ENCODE measurements around the gene ICOSLG. TPM values are rescaled to one million over a fixed set of nuclear protein-coding genes. Genes with fewer than 3 reads are reported as not detected.
"Not testable (repeated sequence)": the region's sequence is repeated elsewhere in the genome, so short reads cannot be mapped to it uniquely, and the experiment has no call there.

Gene ICOSLG
- polyA plus RNA-seq, result 1.7 to 2.2 TPM (median 1.8 TPM) in 3 replicates
- polyA plus RNA-seq (2011; ENCODE audit: low read depth), result 1.4 TPM
- polyA plus RNA-seq (2011; cell fraction: cytosol; rRNA removed), result 0.47 and 0.60 TPM in 2 replicates
- polyA plus RNA-seq (2011; cell fraction: nucleus; rRNA removed), result 4.0 and 4.8 TPM in 2 replicates
- 1.1 and 3.8 TPM in 2 replicates for polyA plus RNA-seq (2012; ENCODE audit: low replicate concordance)
- polyA minus RNA-seq, result 0.67 to 2.9 TPM (median 0.79 TPM) in 3 replicates
- polyA minus RNA-seq (2011; cell fraction: cytosol; rRNA and poly(A)+ RNA removed), result 0.58 TPM
- 2.5 and 3.9 TPM in 2 replicates for polyA minus RNA-seq (2011; cell fraction: nucleus; rRNA and poly(A)+ RNA removed)

- H3K9ac ChIP-seq (ENCODE audit: control insufficient read depth, extremely low read depth, insufficient read depth, low read length); H3K4me2 ChIP-seq (ENCODE audit: control insufficient read depth, extremely low read depth, insufficient read depth, low read depth, low read length); H2AFZ ChIP-seq (ENCODE audit: control insufficient read depth, low read length); dilution Hi-C loops (cut with MboI; ENCODE audit: extremely low pct_ligation_motif_present, low sequenced_read_pairs); H3K9me3 ChIP-seq (ENCODE audit: control insufficient read depth, low read depth, low read length); H3K79me2 ChIP-seq (ENCODE audit: control insufficient read depth, insufficient read depth, low read length); H3K4me3 ChIP-seq (ENCODE audit: control insufficient read depth in 2 of 3, extremely low read depth in 1 of 3, insufficient read depth in 2 of 3, low read depth in 1 of 3, low read length in 3 of 3); H3K9me1 ChIP-seq (ENCODE audit: control insufficient read depth, extremely low read depth, insufficient read depth, low read length); H3K27me3 ChIP-seq (ENCODE audit: control insufficient read depth, extremely low read depth, insufficient read depth, low read length); H3K36me3 ChIP-seq (ENCODE audit: control insufficient read depth in 2 of 2, extremely low read depth in 1 of 2, insufficient read depth in 2 of 2, low read length in 2 of 2); H4K20me1 ChIP-seq (ENCODE audit: control insufficient read depth, extremely low read depth, insufficient read depth, low read length); H3K27ac ChIP-seq (ENCODE audit: control insufficient read depth, insufficient read depth, low read length); H3K4me1 ChIP-seq (ENCODE audit: control insufficient read depth, extremely low read depth, insufficient read depth, low read length); FAIRE-seq; DNase-seq (ENCODE audit: low read depth, low spot score): not testable (repeated sequence)
Observed at GRCh38 chr21:44240842-44241241, at the start of gene ICOSLG. ICOSLG (minus strand) TSS chr21:44240943; CDS start chr21:44240817, 126 bp downstream.

DNA sequence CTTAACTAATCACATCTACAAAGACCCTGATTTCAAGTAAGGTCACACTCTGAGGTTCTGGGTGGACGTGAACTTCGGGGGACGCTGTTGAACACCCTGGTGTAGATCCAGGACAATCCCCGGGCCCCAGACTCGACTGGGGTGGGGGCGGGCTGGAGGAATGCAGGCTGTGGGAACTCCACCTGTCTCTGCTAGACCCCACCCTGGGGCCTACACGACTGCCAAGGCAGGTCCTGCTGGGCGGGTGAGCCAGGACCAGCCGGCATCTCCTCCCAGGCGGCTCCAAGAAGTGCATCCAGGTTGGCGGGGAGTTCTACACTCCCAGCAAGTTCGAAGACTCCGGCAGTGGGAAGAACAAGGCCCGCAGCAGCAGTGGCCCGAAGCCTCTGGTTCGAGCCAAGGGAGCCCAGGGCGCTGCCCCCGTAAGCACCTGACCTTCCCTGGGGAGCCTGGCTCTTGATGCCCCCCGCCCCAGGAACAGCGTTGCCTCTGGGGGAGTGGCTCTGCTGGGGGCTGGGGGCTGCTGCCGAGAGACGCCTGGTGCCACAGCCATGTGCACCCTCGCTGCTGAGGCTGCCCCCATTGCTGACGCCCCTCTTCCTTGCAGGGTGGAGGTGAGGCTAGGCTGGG is 48.8 kb upstream of the ICOSLG start:
- dilution Hi-C loops (cut with MboI; ENCODE audit: extremely low pct_ligation_motif_present, low sequenced_read_pairs), result no loop called here
- Histone ChIP-seq H3K4me1 (ENCODE audit: control insufficient read depth, extremely low read depth, insufficient read depth, low read length) (no peaks in the 10 kb centered on the region), H3K36me3 (ENCODE audit: control insufficient read depth in 2 of 2, extremely low read depth in 1 of 2, insufficient read depth in 2 of 2, low read length in 2 of 2) (no peaks in the 10 kb centered on the region), H3K9me3 (ENCODE audit: control insufficient read depth, low read depth, low read length) (no peaks in the 10 kb centered on the region), H4K20me1 (ENCODE audit: control insufficient read depth, extremely low read depth, insufficient read depth, low read length) (peaks cover 3% of the 10 kb centered on the region), H3K9ac (ENCODE audit: control insufficient read depth, extremely low read depth, insufficient read depth, low read length) (no peak overlapping the region), H3K9me1 (ENCODE audit: control insufficient read depth, extremely low read depth, insufficient read depth, low read length) (no peaks in the 10 kb centered on the region), H3K27ac (ENCODE audit: control insufficient read depth, insufficient read depth, low read length) (no peak overlapping the region), H2AFZ (ENCODE audit: control insufficient read depth, low read length) (no peak overlapping the region), H3K4me2 (ENCODE audit: control insufficient read depth, extremely low read depth, insufficient read depth, low read depth, low read length) (no peak overlapping the region), H3K79me2 (ENCODE audit: control insufficient read depth, insufficient read depth, low read length) (no peaks in the 10 kb centered on the region), H3K27me3 (ENCODE audit: control insufficient read depth, extremely low read depth, insufficient read depth, low read length) (peaks cover 48% of the 10 kb centered on the region), H3K4me3 (ENCODE audit: control insufficient read depth in 2 of 3, extremely low read depth in 1 of 3, insufficient read depth in 2 of 3, low read depth in 1 of 3, low read length in 3 of 3) (no peak overlapping the region)
- no peak for TF ChIP-seq CTCF (optimal IDR thresholded peaks at IDR 0.05 in 1 of 3, IDR thresholded peaks at IDR 0.05 in 1 of 3, conservative IDR thresholded peaks at IDR 0.05 in 1 of 3; ENCODE audit: extremely low read depth in 1 of 3, insufficient read depth in 2 of 3, low read length in 3 of 3)
- no peak for TF ChIP-seq EZH2 (IDR thresholded peaks at IDR 0.05; ENCODE audit: low read length)
- no peak for FAIRE-seq
- DNase-seq (ENCODE audit: low read depth, low spot score), result no peak

Measured in keratinocyte (primary cell).